Stimulated activated CD8-positive, alpha-beta memory T cell treated with anti-CD3 and anti-CD28 coated beads, Interleukin-12 subunit alpha, Interleukin-12 subunit beta, amount 100 ng/mL, for 4 hours (primary cell): ENCODE measurements around the gene TMEM131.
"Not testable (repeated sequence)": the region's sequence is repeated elsewhere in the genome, so short reads cannot be mapped to it uniquely, and the experiment has no call there.

Source experiments
- DNase-seq: peaks from one replicate; pipeline ENCODE4 v3.0.0-alpha.2; 2020; ENCODE audit warnings: low read depth

Gene TMEM131

GRCh38 chr2:97911206-97911921 is 84.4 kb downstream of the TMEM131 start:
- no peak for DNase-seq

- DNase-seq: no peak
Observed at GRCh38 chr2:97910403-97911205, 85.1 kb downstream of the TMEM131 start.

GRCh38 chr2:97908208-97908676 is 87.5 kb downstream of the TMEM131 start:
- no peak for DNase-seq

- DNase-seq: no peak
Observed at GRCh38 chr2:97907369-97908100, 88.2 kb downstream of the TMEM131 start.

- DNase-seq: no peak
Observed at GRCh38 chr2:97906307-97906706, 89.4 kb downstream of the TMEM131 start.

- no peak for DNase-seq
Observed at GRCh38 chr2:97905294-97905693, 90.5 kb downstream of the TMEM131 start.

GRCh38 chr2:97901862-97902261 is 93.9 kb downstream of the TMEM131 start:
- DNase-seq: no peak

- DNase-seq: no peak
Observed at GRCh38 chr2:97900806-97901205, 94.9 kb downstream of the TMEM131 start.

- not testable (repeated sequence) for DNase-seq
Observed at GRCh38 chr2:97893042-97893441, 102.7 kb downstream of the TMEM131 start.

GRCh38 chr2:97891611-97892010 is 104.1 kb downstream of the TMEM131 start:
- DNase-seq: no peak

GRCh38 chr2:97889156-97889555 is 106.6 kb downstream of the TMEM131 start:
- DNase-seq: no peak

- no peak for DNase-seq
Observed at GRCh38 chr2:97885841-97886240, 109.9 kb downstream of the TMEM131 start.

GRCh38 chr2:97880334-97880733 is 115.4 kb downstream of the TMEM131 start:
- DNase-seq: no peak

GRCh38 chr2:97878865-97879264 is 116.9 kb downstream of the TMEM131 start:
- DNase-seq: no peak

GRCh38 chr2:97878317-97878716 is 117.4 kb downstream of the TMEM131 start:
- not testable (repeated sequence) for DNase-seq

- no peak for DNase-seq
Observed at GRCh38 chr2:97871096-97871780, 124.5 kb downstream of the TMEM131 start.

- DNase-seq: no peak
Observed at GRCh38 chr2:97870396-97870843, 125.3 kb downstream of the TMEM131 start.

GRCh38 chr2:97869722-97870346 is 125.9 kb downstream of the TMEM131 start:
- no peak for DNase-seq

GRCh38 chr2:97868986-97869721 is 126.6 kb downstream of the TMEM131 start:
- no peak for DNase-seq

- DNase-seq: no peak
Observed at GRCh38 chr2:97863829-97864228, 131.9 kb downstream of the TMEM131 start.

- DNase-seq: no peak
Observed at GRCh38 chr2:97861177-97861576, 134.6 kb downstream of the TMEM131 start.
